GM23338 (cell line): ENCODE measurements around the gene HMGN1. TPM values are rescaled to one million over a fixed set of nuclear protein-coding genes. Genes with fewer than 3 reads are reported as not detected.

ENCODE experiments used
- ATAC-seq: fragments of 200-7000 bp; cut with Tn5 transposase; 3 replicates; pipeline ENCODE4 v1.9.1; 2020
- DNase-seq: peaks from one replicate; pipeline ENCODE4 v3.0.0-alpha.2; 2015; ENCODE audit warnings: low spot score
- H2AFZ ChIP-seq: fragments of 200-600 bp; sonication (generic); 2 replicates; pipeline ENCODE4 v1.8.0; 2016; ENCODE audit warnings: antibody characterized with exemption, mild to moderate bottlenecking, moderate library complexity
- H3F3A ChIP-seq: fragments of 200-600 bp; sonication (generic); replicated peaks from 2 replicates; pipeline ENCODE4 v1.8.0; 2017; ENCODE audit warnings: antibody characterized with exemption, mixed run types, low read depth
- H3K27ac ChIP-seq: fragments of 200-600 bp; sonication (generic); 2 replicates; pipeline ENCODE4 v1.6.1; 2016; ENCODE audit warnings: low read depth
- H3K27me3 ChIP-seq: fragments of 200-600 bp; sonication (generic); 2 replicates; pipeline ENCODE4 v1.8.0; 2016; ENCODE audit warnings: mild to moderate bottlenecking, mixed run types, moderate library complexity; ENCODE audit not compliant: insufficient read depth
- H3K36me3 ChIP-seq: fragments of 200-600 bp; sonication (generic); 2 replicates; pipeline ENCODE4 v1.8.0; 2016; ENCODE audit warnings: mild to moderate bottlenecking; ENCODE audit not compliant: insufficient read depth
- H3K4me1 ChIP-seq: fragments of 200-600 bp; sonication (generic); 2 replicates; pipeline ENCODE4 v1.8.0; 2016; ENCODE audit warnings: mild to moderate bottlenecking, moderate library complexity; ENCODE audit not compliant: insufficient read depth
- H3K4me2 ChIP-seq: fragments of 200-600 bp; sonication (generic); 2 replicates; pipeline ENCODE4 v1.7.1; 2017; ENCODE audit warnings: mixed run types
- H3K4me3 ChIP-seq: fragments of 200-600 bp; sonication (generic); 2 replicates; pipeline ENCODE4 v1.6.1; 2016; ENCODE audit warnings: mixed run types
- H3K79me2 ChIP-seq: fragments of 200-600 bp; sonication (generic); replicated peaks from 2 replicates; pipeline ENCODE4 v1.8.0; 2017; ENCODE audit warnings: mild to moderate bottlenecking; ENCODE audit not compliant: insufficient read depth
- H3K9me2 ChIP-seq: fragments of 200-600 bp; sonication (generic); 2 replicates; pipeline ENCODE4 v1.8.0; 2017; ENCODE audit not compliant: insufficient read depth
- H4K20me1 ChIP-seq: fragments of 200-600 bp; sonication (generic); replicated peaks from 2 replicates; pipeline ENCODE4 v1.8.0; 2017; ENCODE audit warnings: mild to moderate bottlenecking; ENCODE audit not compliant: insufficient read depth
- H3K27ac Mint-ChIP-seq: 2 replicates; pipeline ENCODE4 v1.8.0; 2020; ENCODE audit warnings: inconsistent platforms, mild to moderate bottlenecking, moderate library complexity, mixed read lengths
- H3K27me3 Mint-ChIP-seq: 3 replicates; pipeline ENCODE4 v1.8.0; 2022; ENCODE audit warnings: low read depth, mild to moderate bottlenecking, moderate library complexity, mixed read lengths, inconsistent platforms; ENCODE audit not compliant: insufficient read depth, poor library complexity
- H3K36me3 Mint-ChIP-seq: 3 replicates; pipeline ENCODE4 v1.8.0; 2021; ENCODE audit warnings: low read depth, mild to moderate bottlenecking, inconsistent platforms, moderate library complexity, mixed read lengths
- H3K4me1 Mint-ChIP-seq: 3 replicates; pipeline ENCODE4 v1.8.0; 2020; ENCODE audit warnings: mild to moderate bottlenecking, inconsistent platforms, mixed read lengths
- H3K4me3 Mint-ChIP-seq: 3 replicates; pipeline ENCODE4 v1.8.0; 2021; ENCODE audit warnings: moderate library complexity, mild to moderate bottlenecking, inconsistent platforms, mixed read lengths
- H3K9me3 Mint-ChIP-seq: 3 replicates; pipeline ENCODE4 v1.8.0; 2020; ENCODE audit warnings: moderate library complexity, mild to moderate bottlenecking, inconsistent platforms, mixed read lengths
- CREB1 ChIP-seq: fragments of 250-450 bp; sonication (Bioruptor Pico); IDR thresholded peaks from 2 replicates; pipeline ENCODE4 v1.5.0; 2020; ENCODE audit warnings: low read depth, mild to moderate bottlenecking, moderate library complexity
- EZH2 ChIP-seq: fragments of 200-600 bp; sonication (generic); IDR thresholded peaks from one replicate; pipeline ENCODE4 v1.8.0; 2017; ENCODE audit warnings: antibody characterized with exemption, mild to moderate bottlenecking, low read depth; ENCODE audit not compliant: unreplicated experiment
- EZH2phosphoT487 ChIP-seq: fragments of 200-600 bp; sonication (generic); IDR thresholded peaks from one replicate; pipeline ENCODE4 v1.8.1; 2018; ENCODE audit warnings: antibody characterized with exemption; ENCODE audit not compliant: unreplicated experiment
- JUNB ChIP-seq: IDR thresholded peaks from one replicate; pipeline ENCODE4 v1.6.1; 2016; ENCODE audit warnings: antibody characterized with exemption; ENCODE audit not compliant: unreplicated experiment
- NANOG ChIP-seq: IDR thresholded peaks from 2 replicates; pipeline ENCODE4 v1.6.1; 2016; ENCODE audit warnings: antibody characterized with exemption, borderline replicate concordance
- POLR2AphosphoS5 ChIP-seq: IDR thresholded peaks from 2 replicates; pipeline ENCODE4 v1.6.1; 2016; ENCODE audit warnings: antibody characterized with exemption, low read depth
- STAT1 ChIP-seq: IDR thresholded peaks from one replicate; pipeline ENCODE4 v1.6.1; 2016; ENCODE audit warnings: antibody characterized with exemption; ENCODE audit not compliant: unreplicated experiment
- ZNF114 ChIP-seq: fragments of 250-450 bp; sonication (Bioruptor Pico); IDR thresholded peaks from 2 replicates; pipeline ENCODE4 v1.5.0; 2020; ENCODE audit warnings: mild to moderate bottlenecking, moderate library complexity
- ZNF331 ChIP-seq: fragments of 250-450 bp; sonication (Bioruptor Pico); IDR thresholded peaks from 2 replicates; pipeline ENCODE4 v1.5.0; 2020; ENCODE audit warnings: low read depth, mild to moderate bottlenecking, moderate library complexity
- polyA plus RNA-seq: library from polyadenylated mRNA; unstranded; fragments of >200 nt; fragmentation: Nextera tagmentation; extraction: Ambion mirVana; gene quantifications from 2 replicates; pipeline ENCODE4 v1.2.1, GENCODE V29; 2016
- total RNA-seq: library from RNA; depleted of rRNA; stranded (reverse); fragments of >200 nt; shearing (Covaris generic); gene quantifications from 2 replicates; pipeline ENCODE4 v1.2.3, GENCODE V29; 2014
- TF ChIP-seq, protein P1 (sequence below): fragments of 250-450 bp; sonication (Bioruptor Pico); IDR thresholded peaks from 2 replicates; pipeline ENCODE4 v1.5.0; 2020; ENCODE audit warnings: mild to moderate bottlenecking, moderate library complexity
- TF ChIP-seq, protein P2 (sequence below), 2 experiments: fragments of 200-600 bp in 1 of 2; sonication (generic) in 1 of 2; conservative IDR thresholded peaks; 2 replicates each; pipeline versions ENCODE4 v1.5.1 to v1.6.1; 2016 to 2017; ENCODE audit warnings: antibody characterized with exemption in 2 of 2, low read depth in 2 of 2, mild to moderate bottlenecking in 2 of 2, moderate library complexity in 1 of 2
- TF ChIP-seq, protein P3 (sequence below): IDR thresholded peaks from 2 replicates; pipeline ENCODE4 v1.6.1; 2016; ENCODE audit warnings: antibody characterized with exemption
- TF ChIP-seq, protein P4 (sequence below): IDR thresholded peaks from one replicate; pipeline ENCODE4 v1.6.1; 2018; ENCODE audit warnings: antibody characterized with exemption; ENCODE audit not compliant: unreplicated experiment

Gene HMGN1
- total and polyA plus RNA-seq, 2 experiments from 2014 or later, result 403 to 889 TPM

DNA sequence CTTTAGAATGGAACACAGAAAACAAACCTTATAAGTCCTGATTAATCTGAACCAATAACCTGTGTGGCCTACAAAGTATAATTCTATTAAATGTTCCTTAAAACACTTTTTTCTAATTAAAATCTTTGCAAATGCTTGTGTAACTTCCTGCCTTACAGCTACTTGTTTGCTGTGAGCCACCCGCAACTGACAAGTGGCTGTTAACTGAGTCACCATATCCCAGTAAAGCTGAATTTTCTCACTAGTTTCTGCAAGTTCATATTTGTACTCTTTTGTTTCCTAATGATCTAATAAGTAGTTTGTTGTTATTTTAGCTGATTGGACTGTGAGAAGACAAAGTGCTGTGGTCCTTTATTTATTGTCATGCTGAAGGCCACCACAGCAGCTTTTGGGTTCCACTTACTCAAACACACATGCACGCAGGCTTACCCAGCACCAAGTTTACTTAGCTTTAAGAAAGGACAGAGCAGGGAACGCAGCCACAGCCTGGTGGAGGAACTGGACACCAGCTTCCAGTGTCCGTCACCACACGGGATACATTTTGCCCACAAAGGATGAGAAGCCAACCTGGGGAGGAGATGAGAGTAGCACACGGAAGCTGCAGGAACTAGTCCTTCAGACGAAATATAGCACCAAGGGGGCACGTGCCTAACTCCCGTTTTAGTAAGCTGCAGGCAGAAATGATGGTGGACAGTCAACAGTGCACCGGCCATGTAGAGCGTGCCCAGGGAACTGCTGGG, 48.9 kb upstream of the HMGN1 start:
- Histone ChIP-seq H3K36me3 (peaks cover 12% of the 10 kb centered on the region; the same call in 1 of the 2 replicates), H3K79me2 (no peaks in the 10 kb centered on the region), H3K27ac (peak overlapping the region; percentile 47; the same call in 1 of the 2 replicates), H3K4me2 (no peak overlapping the region), H3K27me3 (no peaks in the 10 kb centered on the region), H4K20me1 (no peaks in the 10 kb centered on the region; the same call in 1 of the 2 replicates), H2AFZ (no peak overlapping the region), H3F3A (no peaks in the 10 kb centered on the region), H3K9me2 (no peaks in the 10 kb centered on the region), H3K4me3 (no peak overlapping the region), H3K4me1 (peaks cover 3% of the 10 kb centered on the region; the same call in 1 of the 2 replicates)
- TF ChIP-seq, protein P1, sequence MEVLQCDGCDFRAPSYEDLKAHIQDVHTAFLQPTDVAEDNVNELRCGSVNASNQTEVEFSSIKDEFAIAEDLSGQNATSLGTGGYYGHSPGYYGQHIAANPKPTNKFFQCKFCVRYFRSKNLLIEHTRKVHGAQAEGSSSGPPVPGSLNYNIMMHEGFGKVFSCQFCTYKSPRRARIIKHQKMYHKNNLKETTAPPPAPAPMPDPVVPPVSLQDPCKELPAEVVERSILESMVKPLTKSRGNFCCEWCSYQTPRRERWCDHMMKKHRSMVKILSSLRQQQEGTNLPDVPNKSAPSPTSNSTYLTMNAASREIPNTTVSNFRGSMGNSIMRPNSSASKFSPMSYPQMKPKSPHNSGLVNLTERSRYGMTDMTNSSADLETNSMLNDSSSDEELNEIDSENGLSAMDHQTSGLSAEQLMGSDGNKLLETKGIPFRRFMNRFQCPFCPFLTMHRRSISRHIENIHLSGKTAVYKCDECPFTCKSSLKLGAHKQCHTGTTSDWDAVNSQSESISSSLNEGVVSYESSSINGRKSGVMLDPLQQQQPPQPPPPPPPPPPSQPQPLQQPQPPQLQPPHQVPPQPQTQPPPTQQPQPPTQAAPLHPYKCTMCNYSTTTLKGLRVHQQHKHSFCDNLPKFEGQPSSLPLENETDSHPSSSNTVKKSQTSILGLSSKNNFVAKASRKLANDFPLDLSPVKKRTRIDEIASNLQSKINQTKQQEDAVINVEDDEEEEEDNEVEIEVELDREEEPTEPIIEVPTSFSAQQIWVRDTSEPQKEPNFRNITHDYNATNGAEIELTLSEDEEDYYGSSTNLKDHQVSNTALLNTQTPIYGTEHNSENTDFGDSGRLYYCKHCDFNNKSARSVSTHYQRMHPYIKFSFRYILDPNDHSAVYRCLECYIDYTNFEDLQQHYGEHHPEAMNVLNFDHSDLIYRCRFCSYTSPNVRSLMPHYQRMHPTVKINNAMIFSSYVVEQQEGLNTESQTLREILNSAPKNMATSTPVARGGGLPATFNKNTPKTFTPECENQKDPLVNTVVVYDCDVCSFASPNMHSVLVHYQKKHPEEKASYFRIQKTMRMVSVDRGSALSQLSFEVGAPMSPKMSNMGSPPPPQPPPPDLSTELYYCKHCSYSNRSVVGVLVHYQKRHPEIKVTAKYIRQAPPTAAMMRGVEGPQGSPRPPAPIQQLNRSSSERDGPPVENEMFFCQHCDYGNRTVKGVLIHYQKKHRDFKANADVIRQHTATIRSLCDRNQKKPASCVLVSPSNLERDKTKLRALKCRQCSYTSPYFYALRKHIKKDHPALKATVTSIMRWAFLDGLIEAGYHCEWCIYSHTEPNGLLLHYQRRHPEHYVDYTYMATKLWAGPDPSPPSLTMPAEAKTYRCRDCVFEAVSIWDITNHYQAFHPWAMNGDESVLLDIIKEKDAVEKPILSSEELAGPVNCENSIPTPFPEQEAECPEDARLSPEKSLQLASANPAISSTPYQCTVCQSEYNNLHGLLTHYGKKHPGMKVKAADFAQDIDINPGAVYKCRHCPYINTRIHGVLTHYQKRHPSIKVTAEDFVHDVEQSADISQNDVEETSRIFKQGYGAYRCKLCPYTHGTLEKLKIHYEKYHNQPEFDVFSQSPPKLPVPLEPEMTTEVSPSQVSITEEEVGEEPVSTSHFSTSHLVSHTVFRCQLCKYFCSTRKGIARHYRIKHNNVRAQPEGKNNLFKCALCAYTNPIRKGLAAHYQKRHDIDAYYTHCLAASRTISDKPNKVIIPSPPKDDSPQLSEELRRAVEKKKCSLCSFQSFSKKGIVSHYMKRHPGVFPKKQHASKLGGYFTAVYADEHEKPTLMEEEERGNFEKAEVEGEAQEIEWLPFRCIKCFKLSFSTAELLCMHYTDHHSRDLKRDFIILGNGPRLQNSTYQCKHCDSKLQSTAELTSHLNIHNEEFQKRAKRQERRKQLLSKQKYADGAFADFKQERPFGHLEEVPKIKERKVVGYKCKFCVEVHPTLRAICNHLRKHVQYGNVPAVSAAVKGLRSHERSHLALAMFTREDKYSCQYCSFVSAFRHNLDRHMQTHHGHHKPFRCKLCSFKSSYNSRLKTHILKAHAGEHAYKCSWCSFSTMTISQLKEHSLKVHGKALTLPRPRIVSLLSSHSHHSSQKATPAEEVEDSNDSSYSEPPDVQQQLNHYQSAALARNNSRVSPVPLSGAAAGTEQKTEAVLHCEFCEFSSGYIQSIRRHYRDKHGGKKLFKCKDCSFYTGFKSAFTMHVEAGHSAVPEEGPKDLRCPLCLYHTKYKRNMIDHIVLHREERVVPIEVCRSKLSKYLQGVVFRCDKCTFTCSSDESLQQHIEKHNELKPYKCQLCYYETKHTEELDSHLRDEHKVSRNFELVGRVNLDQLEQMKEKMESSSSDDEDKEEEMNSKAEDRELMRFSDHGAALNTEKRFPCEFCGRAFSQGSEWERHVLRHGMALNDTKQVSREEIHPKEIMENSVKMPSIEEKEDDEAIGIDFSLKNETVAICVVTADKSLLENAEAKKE (CRISPR knock-in tag), result no peak
- TF ChIP-seq ZNF331, result no peak
- TF ChIP-seq CREB1 (CRISPR knock-in tag), result no peak
- TF ChIP-seq, protein P2, sequence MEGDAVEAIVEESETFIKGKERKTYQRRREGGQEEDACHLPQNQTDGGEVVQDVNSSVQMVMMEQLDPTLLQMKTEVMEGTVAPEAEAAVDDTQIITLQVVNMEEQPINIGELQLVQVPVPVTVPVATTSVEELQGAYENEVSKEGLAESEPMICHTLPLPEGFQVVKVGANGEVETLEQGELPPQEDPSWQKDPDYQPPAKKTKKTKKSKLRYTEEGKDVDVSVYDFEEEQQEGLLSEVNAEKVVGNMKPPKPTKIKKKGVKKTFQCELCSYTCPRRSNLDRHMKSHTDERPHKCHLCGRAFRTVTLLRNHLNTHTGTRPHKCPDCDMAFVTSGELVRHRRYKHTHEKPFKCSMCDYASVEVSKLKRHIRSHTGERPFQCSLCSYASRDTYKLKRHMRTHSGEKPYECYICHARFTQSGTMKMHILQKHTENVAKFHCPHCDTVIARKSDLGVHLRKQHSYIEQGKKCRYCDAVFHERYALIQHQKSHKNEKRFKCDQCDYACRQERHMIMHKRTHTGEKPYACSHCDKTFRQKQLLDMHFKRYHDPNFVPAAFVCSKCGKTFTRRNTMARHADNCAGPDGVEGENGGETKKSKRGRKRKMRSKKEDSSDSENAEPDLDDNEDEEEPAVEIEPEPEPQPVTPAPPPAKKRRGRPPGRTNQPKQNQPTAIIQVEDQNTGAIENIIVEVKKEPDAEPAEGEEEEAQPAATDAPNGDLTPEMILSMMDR (conservative IDR thresholded peaks at IDR 0.05; ENCODE audit: low read depth in 2 of 2), result no peak
- no peak for TF ChIP-seq ZNF114 (CRISPR knock-in tag)
- TF ChIP-seq EZH2phosphoT487, result no peak
- no peak for TF ChIP-seq NANOG
- TF ChIP-seq EZH2, result no peak
- TF ChIP-seq POLR2AphosphoS5, result no peak
- TF ChIP-seq STAT1, result no peak
- TF ChIP-seq, protein P3, sequence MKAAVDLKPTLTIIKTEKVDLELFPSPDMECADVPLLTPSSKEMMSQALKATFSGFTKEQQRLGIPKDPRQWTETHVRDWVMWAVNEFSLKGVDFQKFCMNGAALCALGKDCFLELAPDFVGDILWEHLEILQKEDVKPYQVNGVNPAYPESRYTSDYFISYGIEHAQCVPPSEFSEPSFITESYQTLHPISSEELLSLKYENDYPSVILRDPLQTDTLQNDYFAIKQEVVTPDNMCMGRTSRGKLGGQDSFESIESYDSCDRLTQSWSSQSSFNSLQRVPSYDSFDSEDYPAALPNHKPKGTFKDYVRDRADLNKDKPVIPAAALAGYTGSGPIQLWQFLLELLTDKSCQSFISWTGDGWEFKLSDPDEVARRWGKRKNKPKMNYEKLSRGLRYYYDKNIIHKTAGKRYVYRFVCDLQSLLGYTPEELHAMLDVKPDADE, result no peak
- no peak for TF ChIP-seq JUNB
- TF ChIP-seq, protein P4, sequence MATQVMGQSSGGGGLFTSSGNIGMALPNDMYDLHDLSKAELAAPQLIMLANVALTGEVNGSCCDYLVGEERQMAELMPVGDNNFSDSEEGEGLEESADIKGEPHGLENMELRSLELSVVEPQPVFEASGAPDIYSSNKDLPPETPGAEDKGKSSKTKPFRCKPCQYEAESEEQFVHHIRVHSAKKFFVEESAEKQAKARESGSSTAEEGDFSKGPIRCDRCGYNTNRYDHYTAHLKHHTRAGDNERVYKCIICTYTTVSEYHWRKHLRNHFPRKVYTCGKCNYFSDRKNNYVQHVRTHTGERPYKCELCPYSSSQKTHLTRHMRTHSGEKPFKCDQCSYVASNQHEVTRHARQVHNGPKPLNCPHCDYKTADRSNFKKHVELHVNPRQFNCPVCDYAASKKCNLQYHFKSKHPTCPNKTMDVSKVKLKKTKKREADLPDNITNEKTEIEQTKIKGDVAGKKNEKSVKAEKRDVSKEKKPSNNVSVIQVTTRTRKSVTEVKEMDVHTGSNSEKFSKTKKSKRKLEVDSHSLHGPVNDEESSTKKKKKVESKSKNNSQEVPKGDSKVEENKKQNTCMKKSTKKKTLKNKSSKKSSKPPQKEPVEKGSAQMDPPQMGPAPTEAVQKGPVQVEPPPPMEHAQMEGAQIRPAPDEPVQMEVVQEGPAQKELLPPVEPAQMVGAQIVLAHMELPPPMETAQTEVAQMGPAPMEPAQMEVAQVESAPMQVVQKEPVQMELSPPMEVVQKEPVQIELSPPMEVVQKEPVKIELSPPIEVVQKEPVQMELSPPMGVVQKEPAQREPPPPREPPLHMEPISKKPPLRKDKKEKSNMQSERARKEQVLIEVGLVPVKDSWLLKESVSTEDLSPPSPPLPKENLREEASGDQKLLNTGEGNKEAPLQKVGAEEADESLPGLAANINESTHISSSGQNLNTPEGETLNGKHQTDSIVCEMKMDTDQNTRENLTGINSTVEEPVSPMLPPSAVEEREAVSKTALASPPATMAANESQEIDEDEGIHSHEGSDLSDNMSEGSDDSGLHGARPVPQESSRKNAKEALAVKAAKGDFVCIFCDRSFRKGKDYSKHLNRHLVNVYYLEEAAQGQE, result no peak
- H3K27me3 Mint-ChIP-seq, result peaks cover 1% of the 10 kb centered on the region
- no peaks in the 10 kb centered on the region for H3K9me3 Mint-ChIP-seq
- peaks cover 5% of the 10 kb centered on the region; the same call in 2 of the 3 replicates for H3K4me1 Mint-ChIP-seq
- no peak for ATAC-seq
- H3K36me3 Mint-ChIP-seq, result peaks cover 37% of the 10 kb centered on the region
- no peak overlapping the region for H3K4me3 Mint-ChIP-seq
- no peak for DNase-seq
- peak overlapping the region; percentile 23; the same call in 1 of the 2 replicates for H3K27ac Mint-ChIP-seq
